NCI-H1930 (cell line): Measurements from ENCODE around the gene CDK5.

Experiments
- DNase-seq, 2 experiments: peaks; one replicate each; lab custom pipeline; 2025; lab: John Stamatoyannopoulos, UW

The CDK5 gene

DNA sequence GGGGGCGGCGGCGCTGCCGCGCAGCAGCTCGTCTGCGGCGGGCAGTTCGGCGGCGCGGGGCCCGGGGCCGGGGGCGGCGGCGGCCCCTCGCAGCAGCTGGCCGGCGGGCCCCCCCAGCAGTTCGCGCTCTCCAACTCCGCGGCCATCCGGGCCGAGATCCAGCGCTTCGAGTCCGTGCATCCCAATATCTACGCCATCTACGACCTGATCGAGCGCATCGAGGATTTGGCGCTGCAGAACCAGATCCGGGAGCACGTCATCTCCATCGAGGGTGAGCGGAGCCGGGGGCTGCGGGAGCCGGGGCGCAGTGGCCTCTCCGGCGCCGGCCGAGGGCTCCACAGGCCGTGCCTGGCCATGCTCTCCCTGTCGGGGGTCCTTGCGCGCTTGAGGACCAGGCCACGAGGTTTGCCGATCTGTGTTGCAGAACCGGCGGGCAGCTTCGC is 29.1 kb upstream of the CDK5 start:
- DNase-seq, result no peak

DNA sequence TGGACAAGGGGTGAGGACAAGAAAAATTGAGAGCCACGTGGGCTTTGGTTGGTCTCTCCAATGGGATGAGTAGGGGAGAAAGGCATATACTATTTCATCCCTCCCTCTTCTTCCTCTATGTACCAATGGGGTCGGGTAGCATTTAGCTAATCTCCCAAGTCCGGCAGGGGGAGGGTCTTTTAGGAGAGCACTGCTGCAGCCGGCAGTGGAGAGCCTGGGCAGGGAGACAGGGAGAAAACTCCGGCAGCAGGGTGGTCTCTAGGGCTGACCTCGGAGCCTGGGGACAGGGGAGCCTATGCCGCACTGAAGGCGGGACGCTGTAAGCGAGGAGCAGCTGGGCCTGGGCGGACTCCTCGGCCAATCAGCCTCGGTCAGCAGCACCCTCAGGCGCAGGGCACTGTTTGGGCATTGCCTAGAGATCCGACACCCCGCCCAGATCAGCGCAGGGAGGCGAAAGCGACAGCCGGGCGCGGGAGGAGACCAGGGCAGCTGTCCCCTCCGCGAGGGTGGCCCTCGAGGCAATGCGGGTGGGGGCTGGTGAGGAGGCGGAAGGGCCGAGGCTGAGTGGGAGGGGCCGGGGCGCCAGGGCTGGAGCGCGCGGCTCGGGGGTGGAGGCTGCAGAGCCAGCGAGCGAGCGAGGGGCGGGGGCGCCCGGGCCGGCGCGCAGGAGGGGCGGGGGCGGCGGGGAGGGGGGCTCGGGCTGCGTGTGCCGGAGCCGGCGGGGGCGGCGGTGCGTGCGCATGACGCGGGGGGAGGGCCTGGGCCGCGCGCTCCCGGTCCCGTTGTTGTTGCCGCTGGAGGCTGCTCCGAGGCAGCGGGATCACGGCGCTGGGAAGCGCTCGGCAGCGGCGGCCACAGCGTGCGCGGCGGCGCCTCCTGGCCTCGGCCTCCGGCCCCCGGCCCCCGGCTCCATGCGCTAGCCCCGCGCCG is 28.3 kb upstream of the CDK5 start, which contains the start of gene AGAP3:
AGAP3 (plus strand) TSS at position 785 of the 930 bp plus-strand sequence. CDS start 267 bp downstream, outside the sequence.
- peak; percentile 82 to 84 for DNase-seq

DNA sequence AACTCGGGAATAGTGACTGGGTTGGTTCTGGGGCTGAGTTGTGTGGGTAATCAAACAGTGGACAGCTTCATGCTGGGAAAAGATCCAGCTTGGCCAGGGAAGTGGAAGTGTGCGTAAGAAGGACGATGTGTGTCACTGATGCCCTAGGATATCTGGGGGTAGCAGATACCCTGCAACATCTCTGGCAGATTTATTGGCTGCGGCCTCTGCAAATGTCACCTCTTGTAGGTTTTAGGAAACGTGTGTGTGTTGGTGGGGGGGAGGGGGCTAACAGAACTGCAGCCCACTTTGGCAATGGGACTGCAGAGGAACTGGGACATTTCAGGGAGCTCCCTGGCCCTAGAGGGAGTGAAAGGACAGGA is 27.6 kb upstream of the CDK5 start:
- no peak for DNase-seq

DNA sequence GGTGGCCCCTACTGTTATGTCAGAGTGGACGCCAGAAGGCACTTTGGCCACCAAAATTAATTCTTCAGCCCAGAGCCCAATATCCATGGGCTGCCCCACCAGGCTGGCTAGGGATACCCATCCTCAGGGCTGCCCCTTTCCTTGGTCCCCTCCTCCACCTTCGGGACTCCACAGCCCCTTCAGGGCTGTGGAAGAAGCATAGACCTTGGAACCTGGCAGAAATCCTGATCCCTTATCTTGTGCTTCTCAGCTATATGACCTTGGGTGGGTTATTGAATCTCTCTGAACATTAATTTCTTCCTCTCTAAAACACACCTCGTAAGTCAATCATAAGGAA is 26.1 kb upstream of the CDK5 start:
- DNase-seq, result no peak

DNA sequence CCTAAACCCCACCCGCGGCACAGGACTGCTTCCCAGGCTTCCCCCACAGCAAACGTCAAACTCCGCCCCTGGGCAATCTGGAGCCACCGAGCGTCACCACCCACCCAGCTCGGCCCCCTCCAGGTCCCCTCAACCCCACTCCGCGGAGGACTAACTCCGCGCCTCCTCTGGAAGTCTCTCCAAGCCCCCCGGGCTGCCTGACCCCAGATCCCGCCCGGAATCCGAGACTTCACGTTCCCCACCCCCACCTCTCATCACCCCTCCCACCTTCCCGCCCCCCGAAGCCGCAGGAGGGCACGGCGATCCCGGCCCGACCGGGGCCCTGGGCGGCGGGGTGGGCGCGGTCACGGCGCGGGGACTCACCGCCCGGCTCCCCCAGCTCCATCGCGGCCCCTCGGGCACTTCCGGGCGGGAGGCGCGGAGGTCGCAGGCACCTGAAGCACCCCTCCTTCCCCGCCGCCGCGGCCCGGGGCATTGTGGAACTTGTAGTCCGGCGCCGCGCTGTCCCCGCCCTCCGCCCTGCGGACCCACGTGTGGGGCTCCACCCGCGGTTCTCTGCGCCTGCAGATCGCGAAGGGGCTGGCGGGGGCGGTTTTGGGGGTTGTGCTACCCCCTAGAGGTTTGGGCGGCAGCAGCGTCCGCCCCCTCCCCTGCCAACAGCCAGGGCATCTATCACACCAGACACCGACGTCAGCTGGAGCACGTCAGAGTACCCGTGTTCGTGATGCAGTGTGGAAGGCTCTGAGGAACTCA is 25.6 kb upstream of the CDK5 start, which contains the start of gene TMUB1:
TMUB1 (minus strand) TSS at position 423 of the 753 bp plus-strand sequence. CDS start 930 bp downstream, outside the sequence.
- DNase-seq, result peak; percentile 51 to 79

DNA sequence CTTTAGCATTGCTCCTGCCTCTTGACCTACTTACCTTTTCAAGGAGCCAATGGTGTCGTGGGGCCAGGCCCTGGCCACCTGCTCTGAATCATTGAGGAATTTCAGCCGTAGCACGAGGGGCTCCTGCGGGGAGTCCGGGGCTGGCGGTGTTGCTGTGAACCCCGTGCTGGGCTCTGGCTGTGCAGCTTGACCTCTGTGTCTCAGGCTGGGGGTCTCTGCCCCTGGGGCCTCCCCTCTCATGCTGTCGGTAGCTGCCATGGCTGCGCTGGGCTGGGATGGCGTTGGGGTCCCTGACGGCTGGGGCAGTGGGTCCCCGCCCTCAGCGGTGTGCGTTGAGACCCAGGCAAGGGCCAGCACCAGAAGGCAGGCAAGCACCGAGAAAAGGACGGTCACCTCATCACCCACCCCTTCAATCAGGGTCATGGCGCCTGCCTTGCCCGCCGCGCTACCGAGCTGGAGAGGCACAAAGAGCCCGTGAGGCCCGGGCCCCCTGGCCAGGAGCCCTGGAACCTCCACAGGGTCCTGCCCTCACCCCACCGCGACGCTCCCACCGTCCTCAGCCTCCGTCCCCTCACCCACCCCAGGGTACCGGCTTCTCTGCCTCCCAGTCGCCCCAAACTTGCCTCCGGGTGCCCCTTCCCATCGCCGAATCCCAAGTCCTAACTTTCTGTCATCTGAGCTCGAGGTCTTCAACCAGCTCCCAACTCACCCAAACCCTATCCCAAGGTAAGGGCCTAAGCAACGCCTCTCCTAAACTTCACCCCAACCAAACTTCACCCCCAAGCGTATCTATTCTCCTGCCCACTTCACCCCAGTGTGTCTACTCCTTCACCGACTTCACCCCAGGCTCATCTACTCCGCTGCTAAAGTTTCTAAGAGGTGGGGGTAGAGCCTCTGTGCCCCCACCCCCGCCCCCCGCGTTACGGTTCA is 24.7 kb upstream of the CDK5 start:
- no peak for DNase-seq

DNA sequence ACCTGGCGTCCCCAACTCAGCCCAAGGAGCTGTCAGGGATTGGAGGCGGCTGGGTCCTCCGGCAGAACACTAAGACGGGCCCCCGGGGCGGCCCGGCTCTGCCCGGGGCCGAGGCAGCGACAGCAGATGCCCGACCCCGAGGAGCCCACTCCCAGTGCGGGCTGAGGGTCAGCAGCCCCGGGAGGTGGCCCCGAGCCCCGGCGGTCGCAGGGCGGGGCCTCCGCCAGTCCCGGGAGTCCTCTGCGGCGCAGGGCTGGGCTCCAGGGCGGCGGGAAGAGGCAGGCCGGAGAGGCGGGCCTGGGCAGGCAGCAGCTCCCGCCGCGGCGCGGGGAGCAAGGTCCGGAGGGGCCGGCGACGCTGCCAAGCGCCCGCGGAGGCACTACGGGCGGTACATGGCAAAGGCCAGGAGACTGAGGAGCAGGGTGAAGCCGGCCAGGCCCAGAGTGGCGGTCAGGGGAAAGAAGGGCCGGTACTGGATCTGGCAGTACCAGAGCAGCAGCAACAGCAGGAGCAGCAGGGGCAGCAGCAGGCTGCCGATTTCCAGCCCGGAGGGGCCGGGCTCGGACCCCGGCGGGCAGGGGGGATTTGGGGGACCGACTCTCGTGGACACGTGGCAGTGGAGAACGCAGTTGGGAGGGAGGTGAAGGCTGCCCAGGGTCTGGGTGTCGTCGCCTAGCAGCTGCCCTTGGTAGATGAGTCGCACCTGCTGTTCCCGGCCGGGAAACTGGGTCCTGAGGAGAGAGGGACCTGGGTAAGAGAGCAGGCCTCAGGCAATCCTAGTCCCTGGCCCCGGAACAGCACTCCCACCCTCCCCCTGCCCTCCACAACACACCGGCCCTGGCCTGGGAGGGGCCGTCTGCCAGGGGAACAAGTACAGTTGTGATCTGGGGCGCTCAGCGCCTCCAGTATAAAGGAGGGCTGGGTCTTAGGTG is 23.7 kb upstream of the CDK5 start:
- DNase-seq, result no peak

DNA sequence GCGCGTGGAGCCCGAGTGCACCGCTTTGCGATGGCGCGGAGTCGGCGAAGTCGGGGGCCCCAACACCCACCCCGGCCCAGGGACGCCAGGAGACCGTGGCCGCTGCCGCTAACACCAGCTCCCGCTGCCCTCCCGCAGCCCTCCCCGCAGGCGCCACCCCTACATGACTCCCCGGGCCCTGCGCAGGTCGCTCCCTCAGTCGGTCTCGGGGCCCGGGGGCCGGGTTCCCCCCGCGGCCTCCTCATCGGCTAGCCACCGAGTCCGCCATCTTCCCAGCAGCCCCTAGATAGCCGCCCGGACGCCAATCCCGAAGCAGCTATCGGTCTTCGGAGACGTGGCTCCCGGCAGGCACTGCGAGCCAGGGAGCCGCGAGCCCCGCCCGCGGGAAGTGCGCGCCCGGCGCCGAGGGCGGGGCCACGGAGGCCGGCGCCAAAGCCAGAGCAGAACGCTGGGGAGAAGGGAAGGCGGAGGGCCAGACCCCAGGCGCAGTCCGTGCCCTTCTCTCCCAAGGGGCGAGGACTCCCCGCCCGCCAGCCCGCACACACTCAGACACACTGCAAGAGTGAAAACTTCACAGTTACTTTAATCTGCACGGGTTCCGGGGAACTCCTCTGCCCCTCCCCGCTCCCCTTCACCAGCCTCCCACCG is 22.9 kb upstream of the CDK5 start, which contains the start of gene FASTK:
FASTK (minus strand) TSS at position 288 of the 648 bp plus-strand sequence; CDS start at position 245, 43 bp downstream.
- peak; percentile 69 to 95 for DNase-seq

DNA sequence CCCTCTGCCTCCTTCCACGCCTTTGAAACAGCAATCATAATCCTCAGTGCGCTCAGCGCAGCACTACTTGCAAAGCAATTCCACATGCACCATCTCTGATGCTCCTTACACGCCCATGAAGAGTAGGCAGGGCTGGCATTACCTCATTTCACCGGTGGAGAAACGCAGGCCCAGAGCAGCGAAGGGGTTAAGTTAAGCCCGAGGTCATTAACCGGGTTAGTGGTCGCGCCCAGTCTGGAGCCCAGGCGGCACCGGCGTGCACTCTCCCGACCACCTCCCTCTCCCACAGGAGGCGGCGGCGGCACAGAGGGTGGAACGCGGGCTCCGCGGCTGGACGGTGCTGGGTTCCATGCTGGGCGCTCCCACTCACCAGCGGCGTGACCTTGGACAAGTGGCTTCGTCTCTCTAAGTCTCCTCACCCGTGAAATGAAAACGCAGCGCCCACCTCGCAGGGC is 22.4 kb upstream of the CDK5 start:
- no peak for DNase-seq

DNA sequence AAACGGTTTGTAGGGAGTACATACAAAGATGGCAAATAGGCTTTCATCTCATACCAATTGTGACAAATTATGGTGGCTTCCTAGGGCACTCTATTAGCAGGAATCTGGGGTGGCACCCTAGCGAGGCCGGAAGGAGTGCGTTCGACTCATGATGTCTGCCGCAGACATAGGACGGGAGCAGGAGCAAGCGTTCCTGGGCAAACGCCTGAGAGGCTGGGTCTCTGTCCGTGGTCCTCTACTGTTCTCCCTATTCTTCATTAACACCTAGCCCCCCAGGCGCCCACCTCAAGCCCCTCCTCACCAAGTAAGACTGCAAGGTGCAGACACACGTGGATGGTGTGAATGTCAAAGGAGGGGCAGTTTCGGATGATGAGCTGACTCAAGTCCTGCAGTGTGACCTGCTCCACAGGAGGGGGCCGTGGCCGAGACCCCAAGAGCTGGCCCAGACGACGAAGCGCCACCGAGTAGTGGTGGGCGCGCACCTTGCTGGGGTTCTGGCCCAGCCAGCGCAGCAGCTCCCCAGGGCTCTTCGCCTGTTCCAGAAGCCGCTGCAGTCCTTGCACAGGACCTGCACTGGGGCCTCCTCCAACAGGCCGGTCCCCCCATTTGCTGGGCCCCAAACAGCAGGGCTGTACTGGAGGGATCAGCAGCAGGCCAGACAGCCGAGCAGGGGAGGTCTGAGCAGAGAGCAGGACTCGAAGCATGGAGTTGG is 21.7 kb upstream of the CDK5 start:
- no peak for DNase-seq

DNA sequence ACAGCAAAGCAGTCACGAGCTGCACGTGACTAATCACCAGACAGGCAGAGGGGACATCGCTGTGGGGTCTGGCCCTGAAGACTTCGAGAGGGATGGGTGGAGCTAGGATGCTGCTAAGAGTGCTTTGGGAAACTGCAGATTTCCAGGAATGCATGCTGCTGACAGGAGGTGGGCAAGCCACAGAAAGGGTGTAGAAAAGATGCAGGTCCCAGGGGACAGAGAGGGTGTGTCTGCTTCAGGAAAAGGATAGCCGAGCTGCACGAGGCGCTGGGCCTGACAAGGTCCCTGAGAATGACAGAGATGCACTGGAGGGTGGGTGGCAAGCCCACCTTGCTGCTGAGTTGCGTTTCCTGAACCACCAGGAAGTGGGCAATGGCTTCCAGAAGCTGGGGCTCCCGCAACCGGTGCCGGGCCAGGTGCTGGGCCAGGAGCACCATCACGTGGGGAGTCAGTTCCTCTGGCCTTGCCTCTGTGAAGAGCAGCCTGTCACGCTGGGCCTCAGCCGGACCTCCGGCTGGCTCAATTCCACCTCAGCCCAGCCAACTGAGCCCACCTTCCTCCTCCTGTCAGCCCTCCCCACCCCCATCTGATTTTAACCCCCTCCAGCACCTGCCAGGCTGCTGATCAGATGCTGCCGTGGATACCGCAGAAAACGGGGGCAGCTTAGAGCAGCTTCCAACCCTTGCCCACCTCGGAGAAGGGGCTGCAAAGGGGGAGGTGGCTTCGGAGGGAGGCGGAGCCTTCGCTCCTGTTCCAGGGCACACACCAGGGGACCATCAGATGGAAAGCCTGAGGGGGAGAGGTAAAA is 20.7 kb upstream of the CDK5 start:
- no peak for DNase-seq

DNA sequence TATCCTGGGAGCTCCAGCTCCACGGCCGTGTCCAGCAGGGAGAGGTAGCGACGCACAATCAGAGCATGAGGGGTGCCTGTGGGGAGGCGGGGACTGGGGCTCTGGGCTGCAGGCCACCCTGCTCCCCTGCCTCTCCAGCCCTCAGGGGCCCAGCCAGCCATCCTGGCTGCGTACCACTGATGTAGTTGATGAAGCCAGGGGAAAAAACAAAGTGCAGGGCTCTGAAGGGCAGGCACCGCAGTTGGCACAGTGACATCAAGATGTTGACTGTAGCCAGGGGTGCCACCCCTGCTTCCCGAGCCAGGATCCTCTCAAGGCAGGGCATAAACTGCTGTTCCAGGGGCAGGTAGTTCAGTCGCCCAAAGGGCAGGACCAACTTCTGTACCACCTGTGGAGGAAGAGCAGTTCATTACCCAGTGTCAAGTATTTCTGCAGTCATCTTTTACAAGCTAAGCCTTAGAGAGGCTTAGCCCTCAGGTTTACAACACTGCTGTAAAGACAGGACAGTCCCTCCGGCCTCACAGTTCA is 20.1 kb upstream of the CDK5 start:
- DNase-seq, result no peak

DNA sequence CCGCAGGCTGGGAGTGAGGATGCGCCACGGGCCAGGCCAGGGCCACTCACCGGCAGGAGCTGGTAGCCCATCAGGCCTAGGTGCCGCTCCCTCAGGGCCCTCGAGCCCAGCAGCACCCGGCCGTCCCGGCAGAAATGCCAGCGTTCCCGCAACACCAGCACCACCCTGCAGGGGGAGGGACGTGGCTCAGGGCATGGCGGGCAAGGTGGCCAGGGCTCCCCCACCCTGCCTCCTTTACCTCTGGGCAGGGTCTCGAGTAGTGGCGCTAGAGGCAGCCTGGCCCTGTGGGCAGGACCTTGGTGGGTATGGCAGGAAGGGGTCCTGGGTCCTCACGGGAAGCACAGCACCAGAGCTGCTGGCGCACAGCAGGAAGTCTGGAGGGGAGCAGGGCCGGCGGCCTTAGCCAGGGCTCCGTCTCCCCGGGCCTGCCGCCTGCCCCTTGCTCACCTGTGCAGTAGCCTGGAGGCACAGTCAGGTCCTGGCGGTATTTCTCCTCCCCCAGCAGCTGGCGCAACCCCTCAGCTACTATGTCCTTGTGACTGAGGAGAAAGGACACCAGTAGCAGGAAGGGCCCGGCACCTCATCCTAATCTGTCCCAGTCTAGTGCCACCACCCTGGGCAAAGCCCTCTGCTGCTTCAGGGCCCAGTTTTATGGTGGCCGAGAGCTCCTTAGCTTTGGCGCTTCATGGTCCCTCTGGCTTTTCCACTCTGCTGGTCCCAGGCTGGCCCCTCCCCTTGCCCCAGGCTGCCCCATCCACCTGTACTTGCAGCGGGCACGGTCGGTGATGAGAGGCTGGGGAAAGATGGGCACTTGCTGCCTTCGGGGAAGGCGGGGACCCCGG is 19.4 kb upstream of the CDK5 start:
- no peak for DNase-seq

DNA sequence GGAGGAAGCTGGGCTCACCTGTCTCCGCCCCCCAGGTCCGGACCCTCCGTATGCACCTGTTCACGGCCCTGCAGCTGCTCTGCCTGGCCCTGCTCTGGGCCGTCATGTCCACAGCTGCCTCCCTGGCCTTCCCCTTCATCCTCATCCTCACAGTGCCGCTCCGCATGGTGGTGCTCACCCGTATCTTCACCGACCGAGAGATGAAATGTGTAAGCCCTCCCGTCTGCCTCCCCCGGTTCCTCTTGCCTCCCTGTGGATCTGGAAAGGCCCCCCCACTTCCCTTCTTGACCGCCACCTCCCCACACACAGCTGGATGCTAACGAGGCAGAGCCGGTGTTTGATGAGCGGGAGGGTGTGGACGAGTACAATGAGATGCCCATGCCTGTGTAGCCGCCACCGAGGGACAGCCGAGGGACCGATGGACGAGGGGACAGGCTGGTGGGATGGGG is 18.3 kb upstream of the CDK5 start:
- no peak for DNase-seq

DNA sequence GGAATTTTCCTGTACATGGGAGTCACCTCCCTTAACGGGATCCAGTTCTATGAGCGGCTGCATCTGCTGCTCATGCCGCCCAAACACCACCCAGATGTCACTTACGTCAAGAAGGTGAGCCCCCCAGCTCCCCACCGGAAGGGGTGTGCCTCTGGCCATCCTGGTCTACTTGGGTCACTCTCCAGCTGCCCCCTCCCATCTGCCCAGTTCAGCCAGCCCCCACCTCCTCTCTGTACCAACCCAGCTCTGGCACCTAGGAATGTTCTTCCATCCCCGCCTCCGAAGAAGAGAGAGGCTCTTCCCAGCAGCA is 17.9 kb upstream of the CDK5 start:
- DNase-seq, result no peak

DNA sequence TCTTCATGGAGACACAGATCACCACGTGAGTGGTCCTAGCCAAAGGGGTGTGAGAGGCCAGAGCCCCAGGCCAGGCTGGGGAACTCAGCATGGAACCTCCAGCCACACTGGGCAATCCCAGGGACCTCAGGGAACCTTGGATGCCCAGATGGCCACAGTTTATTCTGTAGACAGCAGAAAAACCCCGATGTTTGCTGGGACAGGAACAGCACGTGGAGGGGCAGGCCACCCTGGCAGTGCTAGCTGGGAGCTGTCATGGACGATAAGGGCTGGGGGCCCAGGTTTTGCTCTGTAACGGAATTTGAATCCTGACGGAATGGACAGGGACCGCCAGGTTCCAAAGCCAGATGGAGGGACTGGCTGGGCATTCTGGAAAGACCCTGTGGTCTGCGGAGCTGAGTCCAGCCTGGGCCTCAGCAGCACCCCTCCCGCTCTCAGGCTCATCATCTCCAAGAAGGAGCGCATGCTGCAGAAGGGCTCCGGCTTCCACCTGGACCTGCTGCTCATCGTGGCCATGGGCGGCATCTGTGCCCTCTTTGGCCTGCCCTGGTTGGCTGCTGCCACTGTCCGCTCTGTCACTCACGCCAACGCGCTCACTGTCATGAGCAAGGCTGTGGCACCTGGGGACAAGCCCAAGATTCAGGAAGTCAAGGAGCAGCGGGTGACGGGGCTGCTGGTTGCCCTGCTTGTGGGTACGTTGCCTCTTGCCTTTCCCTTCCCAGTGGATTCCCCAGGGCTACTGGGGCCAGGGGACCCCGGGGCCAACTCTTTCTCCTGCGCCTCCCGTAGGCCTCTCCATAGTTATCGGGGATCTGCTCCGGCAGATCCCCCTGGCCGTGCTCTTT is 17.3 kb upstream of the CDK5 start:
- DNase-seq, result no peak
